Activated CD4-positive, alpha-beta memory T cell treated with anti-CD3 and anti-CD28 coated beads for 36 hours (primary cell): ENCODE measurements around the gene MAEA. TPM values are rescaled to one million over a fixed set of nuclear protein-coding genes. Genes with fewer than 3 reads are reported as not detected.
"Not testable (repeated sequence)": the region's sequence is repeated elsewhere in the genome, so short reads cannot be mapped to it uniquely, and the experiment has no call there.

Source experiments
- CTCF ChIA-PET: fragments of 350-600 bp; sonication (Branson Sonifier 250); formaldehyde crosslinking; loops from one replicate; lab custom pipeline; 2021; ENCODE audit warnings: antibody characterized with exemption, inconsistent platforms; lab: Charles Lee
- POLR2A ChIA-PET: fragments of 350-600 bp; sonication (Branson Sonifier 250); formaldehyde crosslinking; loops from one replicate; lab custom pipeline; 2021; ENCODE audit warnings: antibody characterized with exemption; lab: Charles Lee
- DNase-seq: peaks from one replicate; pipeline ENCODE4 v3.0.0-alpha.2; 2020
- H3K27ac Mint-ChIP-seq: one replicate; pipeline ENCODE4 v1.8.0; 2021; ENCODE audit warnings: mixed read lengths
- H3K27me3 Mint-ChIP-seq: one replicate; pipeline ENCODE4 v1.8.0; 2021; ENCODE audit warnings: mixed read lengths
- H3K36me3 Mint-ChIP-seq: one replicate; pipeline ENCODE4 v1.8.0; 2021; ENCODE audit warnings: mixed read lengths
- H3K4me1 Mint-ChIP-seq: one replicate; pipeline ENCODE4 v1.8.0; 2021; ENCODE audit warnings: low read depth, mixed read lengths
- H3K4me3 Mint-ChIP-seq: one replicate; pipeline ENCODE4 v1.8.0; 2021; ENCODE audit warnings: mild to moderate bottlenecking, mixed read lengths
- H3K9me3 Mint-ChIP-seq: one replicate; pipeline ENCODE4 v1.8.0; 2021; ENCODE audit warnings: mixed read lengths
- intact Hi-C: fragments of 100-400 bp; cut with micrococcal nuclease; formaldehyde crosslinking; loops from one replicate; pipeline ENCODE4 v1.15.1; 2023
- total RNA-seq, 2 experiments: library from RNA; stranded (reverse); gene quantifications; one replicate each; pipeline ENCODE4 v1.2.3, GENCODE V29; 2021

MAEA gene
- total RNA-seq, 2 experiments from 2014 or later: 47.3 to 50.3 TPM

DNA sequence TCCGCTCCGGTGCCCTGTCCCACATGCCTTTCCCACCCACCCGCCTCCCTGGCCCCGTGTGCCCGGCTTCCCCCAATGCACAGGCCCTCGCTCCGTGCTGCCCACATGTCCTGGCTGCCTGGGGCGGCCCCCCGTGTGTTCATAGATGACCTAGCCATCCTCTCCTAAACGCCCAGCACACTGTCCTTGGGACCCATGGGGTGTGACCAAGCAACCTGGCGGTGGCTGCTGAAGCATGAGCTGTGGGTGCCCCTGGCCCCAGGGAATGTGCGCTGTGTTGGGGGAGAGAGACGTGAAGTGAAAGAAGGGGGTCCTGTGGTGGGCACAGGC lies 28.3 kb downstream of the MAEA start:
- no peak overlapping the region for H3K4me3 Mint-ChIP-seq

DNA sequence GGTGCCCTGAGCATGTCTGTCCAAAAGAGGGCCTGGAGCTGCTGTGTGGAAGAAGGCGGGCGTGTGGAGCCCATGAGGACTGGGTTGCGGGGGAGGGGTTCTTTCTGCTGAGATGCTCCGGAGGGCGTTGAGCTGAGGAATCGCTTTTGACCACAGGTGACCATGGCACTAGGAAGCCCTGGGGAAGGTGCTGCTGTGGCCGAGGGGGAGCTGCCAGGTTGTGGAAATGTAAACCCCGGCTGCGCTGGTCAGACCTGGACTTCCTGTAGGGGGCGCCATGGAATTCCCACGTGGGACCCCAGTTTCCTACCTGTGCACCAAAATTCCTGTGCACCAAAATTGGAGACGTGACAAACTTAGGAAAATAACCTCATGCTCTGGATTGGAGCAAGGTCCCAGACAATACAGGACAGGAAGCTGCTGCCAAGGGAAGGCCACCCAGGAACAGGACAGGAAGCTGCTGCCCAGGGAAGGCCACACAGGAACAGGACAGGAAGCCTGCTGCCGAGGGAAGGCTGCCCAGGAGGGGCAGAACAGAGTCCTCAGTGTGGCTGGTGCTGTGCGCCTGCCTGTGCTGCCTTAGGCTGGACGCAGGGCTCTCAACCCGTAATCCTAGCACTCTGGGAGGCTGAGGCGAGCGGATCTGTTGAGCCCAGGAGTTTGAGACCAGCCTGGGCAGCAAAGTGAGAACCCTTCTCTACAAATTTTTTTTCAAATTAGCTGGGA lies 29.0 kb downstream of the MAEA start:
- no peaks in the 10 kb centered on the region for H3K27me3 Mint-ChIP-seq
- H3K36me3 Mint-ChIP-seq: peaks cover 33% of the 10 kb centered on the region
- H3K4me3 Mint-ChIP-seq: no peak overlapping the region
- ChIA-PET POLR2A (no interaction called here), CTCF (interaction anchor here (0.8 to 1.7 kb wide), 5 partner anchors 11 to 70 kb away, joined by 3 to 10 read pairs (median 5); no protein-coding TSS in a partner anchor)
- H3K4me1 Mint-ChIP-seq: peaks cover 10% of the 10 kb centered on the region
- intact Hi-C loops: no loop called here
- DNase-seq: peak; percentile 33
- no peak overlapping the region for H3K27ac Mint-ChIP-seq
- H3K9me3 Mint-ChIP-seq: no peaks in the 10 kb centered on the region

More for the DNA sequence above, 28.3 kb downstream of the MAEA start:
- DNase-seq: no peak
- Mint-ChIP-seq H3K27me3 (no peaks in the 10 kb centered on the region), H3K36me3 (peaks cover 35% of the 10 kb centered on the region), H3K9me3 (no peaks in the 10 kb centered on the region), H3K4me1 (peaks cover 10% of the 10 kb centered on the region), H3K27ac (no peak overlapping the region)
- CTCF ChIA-PET: interaction anchor here (1.1 to 1.7 kb wide), 2 partner anchors 12 to 33 kb away, joined by 5 to 10 read pairs; no protein-coding TSS in a partner anchor
- intact Hi-C loops: no loop called here
- POLR2A ChIA-PET: no interaction called here

DNA sequence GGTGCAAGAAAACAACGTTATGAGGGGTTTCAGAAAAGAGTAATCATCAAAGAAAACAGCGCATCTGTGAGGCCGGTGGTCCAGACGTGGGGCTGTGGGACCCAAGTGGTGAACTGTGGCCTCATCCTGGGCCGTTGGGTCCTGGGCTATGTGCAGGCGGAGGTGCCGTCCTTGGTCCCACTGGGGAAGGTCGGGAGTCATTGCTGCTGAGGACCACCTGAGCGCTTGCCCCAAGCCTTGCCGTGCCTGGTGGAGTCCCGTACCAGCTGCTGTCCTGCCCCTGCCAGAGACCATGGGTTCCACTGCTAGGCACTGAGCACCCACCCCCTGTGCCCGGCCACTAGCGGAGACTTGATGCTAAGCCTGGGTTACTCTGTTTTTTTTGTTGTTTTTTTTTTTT lies 31.8 kb downstream of the MAEA start:
- Mint-ChIP-seq H3K4me1 (peaks cover 6% of the 10 kb centered on the region), H3K36me3 (peaks cover 23% of the 10 kb centered on the region), H3K27ac (no peak overlapping the region), H3K4me3 (no peak overlapping the region), H3K9me3 (no peaks in the 10 kb centered on the region), H3K27me3 (no peaks in the 10 kb centered on the region)
- DNase-seq: no peak
- intact Hi-C loops: no loop called here
- ChIA-PET CTCF (no interaction called here), POLR2A (no interaction called here)

DNA sequence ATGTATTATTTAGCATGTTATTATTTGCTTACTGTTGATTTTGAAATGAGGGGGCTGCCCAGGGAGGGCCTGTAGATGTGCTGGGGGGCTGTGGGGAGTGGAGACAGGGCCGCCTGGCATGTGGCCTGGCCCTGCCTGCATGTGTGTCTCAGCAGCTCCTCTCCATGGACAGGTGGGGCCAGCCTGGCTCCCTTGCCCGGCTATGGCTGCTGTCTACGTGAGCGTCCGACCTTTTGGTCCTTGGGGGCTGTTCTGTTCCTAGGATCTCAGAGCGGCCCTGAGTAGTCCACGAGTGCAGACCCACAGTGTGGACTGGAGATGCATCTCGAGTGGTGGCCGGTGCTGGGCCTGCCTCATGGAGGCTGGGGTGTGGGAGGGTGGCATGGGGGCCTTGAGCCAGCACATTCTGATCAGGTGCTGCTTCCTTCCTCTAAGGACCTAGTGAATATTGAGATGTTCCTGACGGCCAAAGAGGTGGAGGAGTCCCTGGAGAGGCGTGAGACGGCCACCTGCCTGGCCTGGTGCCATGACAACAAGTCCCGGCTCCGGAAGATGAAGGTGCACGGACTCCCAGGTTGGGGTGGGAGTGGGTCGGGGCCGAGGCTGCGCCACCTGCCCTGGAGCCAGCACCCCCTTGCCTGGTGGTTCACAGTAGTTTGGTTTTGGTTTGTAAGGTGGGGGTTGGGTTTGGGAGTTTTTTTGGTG lies 32.4 kb downstream of the MAEA start:
- intact Hi-C loops: no loop called here
- Mint-ChIP-seq H3K27me3 (no peaks in the 10 kb centered on the region), H3K36me3 (peaks cover 23% of the 10 kb centered on the region), H3K4me1 (peaks cover 6% of the 10 kb centered on the region), H3K4me3 (no peak overlapping the region), H3K9me3 (no peaks in the 10 kb centered on the region), H3K27ac (no peak overlapping the region)
- ChIA-PET POLR2A (no interaction called here), CTCF (no interaction called here)
- no peak for DNase-seq

DNA sequence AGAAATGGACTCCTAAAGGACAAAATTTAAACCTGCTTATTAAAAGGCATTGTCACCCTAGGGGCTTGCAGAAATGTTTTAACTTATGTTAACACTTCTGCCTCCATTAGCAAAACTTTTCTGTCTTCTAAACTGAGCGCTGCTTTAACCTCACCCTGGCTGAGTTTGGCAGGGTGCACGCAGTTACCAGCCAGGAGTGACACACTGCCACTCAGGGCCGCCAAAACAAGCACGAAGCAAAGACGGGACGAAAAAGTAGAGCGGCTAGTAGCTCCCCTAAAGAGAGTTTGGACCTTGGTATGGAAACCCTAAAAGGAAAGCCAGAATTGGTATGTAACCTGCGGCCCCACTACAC lies 33.6 kb downstream of the MAEA start:
- intact Hi-C loops: no loop called here
- peaks cover 16% of the 10 kb centered on the region for H3K36me3 Mint-ChIP-seq
- H3K27ac Mint-ChIP-seq: no peak overlapping the region
- no peaks in the 10 kb centered on the region for H3K9me3 Mint-ChIP-seq
- peaks cover 4% of the 10 kb centered on the region for H3K4me1 Mint-ChIP-seq
- no peak overlapping the region for H3K4me3 Mint-ChIP-seq
- no peak for DNase-seq
- ChIA-PET POLR2A (no interaction called here), CTCF (no interaction called here)
- H3K27me3 Mint-ChIP-seq: no peaks in the 10 kb centered on the region

DNA sequence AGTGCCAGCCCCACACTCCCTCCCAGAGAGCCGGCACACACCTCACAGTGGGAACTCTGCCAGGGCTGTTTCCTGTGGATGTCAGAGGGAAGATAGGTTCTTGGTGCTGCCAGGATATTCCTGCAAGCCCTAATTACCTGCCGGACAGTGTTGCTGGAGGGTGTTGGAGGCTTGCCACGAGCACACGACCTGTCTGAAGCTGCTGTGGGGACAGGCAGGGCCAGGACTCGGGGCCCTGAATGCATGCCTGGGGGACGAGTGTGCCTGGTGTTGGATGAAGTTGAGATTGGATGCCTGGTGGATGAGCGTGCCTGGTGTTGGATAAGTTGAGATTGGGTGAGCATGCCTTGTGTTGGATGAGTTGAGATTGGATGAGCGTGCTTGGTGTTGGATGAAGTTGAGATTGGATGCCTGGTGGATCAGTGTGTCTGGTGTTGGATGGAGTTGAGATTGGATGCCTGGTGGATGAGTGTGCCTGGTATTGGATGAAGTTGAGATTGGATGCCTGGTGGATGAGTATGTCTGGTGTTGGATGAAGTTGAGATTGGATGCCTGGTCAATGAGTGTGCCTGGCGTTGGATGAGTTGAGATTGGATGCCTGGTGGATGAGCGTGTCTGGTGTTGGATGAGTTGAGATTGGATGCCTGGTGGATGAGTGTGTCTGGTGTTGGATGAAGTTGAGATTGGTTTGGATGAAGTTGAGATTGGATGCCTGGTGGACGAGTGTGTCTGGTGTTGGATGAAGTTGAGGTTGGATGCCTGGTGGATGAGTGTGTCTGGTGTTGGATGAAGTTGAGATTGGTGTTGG lies 34.1 kb downstream of the MAEA start:
- H3K4me1 Mint-ChIP-seq: peaks cover 5% of the 10 kb centered on the region
- no peak overlapping the region for H3K4me3 Mint-ChIP-seq
- peaks cover 17% of the 10 kb centered on the region for H3K36me3 Mint-ChIP-seq
- ChIA-PET CTCF (no interaction called here), POLR2A (no interaction called here)
- intact Hi-C loops: no loop called here
- H3K27ac Mint-ChIP-seq: no peak overlapping the region
- H3K9me3 Mint-ChIP-seq: no peaks in the 10 kb centered on the region
- no peak for DNase-seq
- no peaks in the 10 kb centered on the region for H3K27me3 Mint-ChIP-seq

GRCh38 chr4:1324443-1325175 lies 34.9 kb downstream of the MAEA start:
- DNase-seq, H3K27ac Mint-ChIP-seq, intact Hi-C loops, POLR2A ChIA-PET, H3K27me3 Mint-ChIP-seq, CTCF ChIA-PET, H3K4me3 Mint-ChIP-seq, H3K9me3 Mint-ChIP-seq: not testable (repeated sequence)
- Mint-ChIP-seq H3K36me3 (peaks cover 21% of the 10 kb centered on the region), H3K4me1 (peaks cover 13% of the 10 kb centered on the region)

GRCh38 chr4:1325176-1325480 lies 35.4 kb downstream of the MAEA start:
- peaks cover 18% of the 10 kb centered on the region for H3K4me1 Mint-ChIP-seq
- H3K9me3 Mint-ChIP-seq: no peaks in the 10 kb centered on the region
- ChIA-PET CTCF (no interaction called here), POLR2A (no interaction called here)
- DNase-seq: no peak
- no peak overlapping the region for H3K27ac Mint-ChIP-seq
- intact Hi-C loops: no loop called here
- H3K4me3 Mint-ChIP-seq: no peak overlapping the region
- peaks cover 21% of the 10 kb centered on the region for H3K36me3 Mint-ChIP-seq
- no peaks in the 10 kb centered on the region for H3K27me3 Mint-ChIP-seq

GRCh38 chr4:1325681-1326635 lies 36.3 kb downstream of the MAEA start:
- Mint-ChIP-seq H3K27me3 (no peaks in the 10 kb centered on the region), H3K4me3 (no peak overlapping the region), H3K36me3 (peaks cover 22% of the 10 kb centered on the region), H3K9me3 (no peaks in the 10 kb centered on the region), H3K27ac (no peak overlapping the region), H3K4me1 (peaks cover 26% of the 10 kb centered on the region)
- DNase-seq: no peak
- intact Hi-C loops: no loop called here
- CTCF ChIA-PET: no interaction called here
- POLR2A ChIA-PET: no interaction called here

- ChIA-PET CTCF (no interaction called here), POLR2A (no interaction called here)
- H3K4me3 Mint-ChIP-seq: no peak overlapping the region
- no peaks in the 10 kb centered on the region for H3K9me3 Mint-ChIP-seq
- no peak for DNase-seq
- H3K4me1 Mint-ChIP-seq: peaks cover 32% of the 10 kb centered on the region
- intact Hi-C loops: no loop called here
- peaks cover 22% of the 10 kb centered on the region for H3K36me3 Mint-ChIP-seq
- no peak overlapping the region for H3K27ac Mint-ChIP-seq
- H3K27me3 Mint-ChIP-seq: no peaks in the 10 kb centered on the region
Observed at GRCh38 chr4:1326751-1327525, 37.2 kb downstream of the MAEA start.
